HG02884 (cell line): Measurements from ENCODE around the gene EPS15.
"Not testable (repeated sequence)": the region's sequence is repeated elsewhere in the genome, so short reads cannot be mapped to it uniquely, and the experiment has no call there.

Source experiments
- ATAC-seq: cut with Tn5 transposase; IDR thresholded peaks from one replicate; pipeline ENCODE4 v1.9.1; 2021; ENCODE audit warnings: mild to moderate bottlenecking, moderate library complexity; ENCODE audit not compliant: unreplicated experiment

The EPS15 gene

GRCh38 chr1:51519048-51519864, at the start of gene EPS15:
Gene EPS15, minus strand, starts transcription at chr1:51519266. Its CDS starts 35 bp downstream, at chr1:51519231.
- peak; percentile 48 for ATAC-seq

GRCh38 chr1:51568231-51568935, 49.3 kb upstream of the EPS15 start:
- no peak for ATAC-seq

- no peak for ATAC-seq
Measured at GRCh38 chr1:51567653-51568052, 48.6 kb upstream of the EPS15 start.

GRCh38 chr1:51566260-51566659, 47.2 kb upstream of the EPS15 start:
- no peak for ATAC-seq

- ATAC-seq: no peak
Measured at GRCh38 chr1:51565009-51565408, 45.9 kb upstream of the EPS15 start.

- no peak for ATAC-seq
Measured at GRCh38 chr1:51564124-51564523, 45.1 kb upstream of the EPS15 start.

- ATAC-seq: no peak
Measured at GRCh38 chr1:51561702-51562101, 42.6 kb upstream of the EPS15 start.

GRCh38 chr1:51560895-51561294, 41.8 kb upstream of the EPS15 start:
- ATAC-seq: not testable (repeated sequence)

GRCh38 chr1:51560034-51560433, 41.0 kb upstream of the EPS15 start:
- no peak for ATAC-seq

GRCh38 chr1:51559501-51559900, 40.4 kb upstream of the EPS15 start:
- no peak for ATAC-seq

- no peak for ATAC-seq
Measured at GRCh38 chr1:51559064-51559500, 40.0 kb upstream of the EPS15 start.

- ATAC-seq: no peak
Measured at GRCh38 chr1:51558375-51558924, 39.4 kb upstream of the EPS15 start.

GRCh38 chr1:51557168-51557567, 38.1 kb upstream of the EPS15 start:
- no peak for ATAC-seq

GRCh38 chr1:51555866-51556619, 37.0 kb upstream of the EPS15 start:
- ATAC-seq: no peak

- ATAC-seq: no peak
Measured at GRCh38 chr1:51553911-51554310, 34.8 kb upstream of the EPS15 start.

GRCh38 chr1:51552929-51553807, 34.1 kb upstream of the EPS15 start:
- ATAC-seq: no peak

- ATAC-seq: no peak
Measured at GRCh38 chr1:51551848-51552296, 32.8 kb upstream of the EPS15 start.

- no peak for ATAC-seq
Measured at GRCh38 chr1:51551081-51551480, 32.0 kb upstream of the EPS15 start.

GRCh38 chr1:51549901-51550300, 30.8 kb upstream of the EPS15 start:
- no peak for ATAC-seq

- no peak for ATAC-seq
Measured at GRCh38 chr1:51549016-51549619, 30.1 kb upstream of the EPS15 start.
